ENCODE measurements around the gene HCST.

The HCST gene

DNA sequence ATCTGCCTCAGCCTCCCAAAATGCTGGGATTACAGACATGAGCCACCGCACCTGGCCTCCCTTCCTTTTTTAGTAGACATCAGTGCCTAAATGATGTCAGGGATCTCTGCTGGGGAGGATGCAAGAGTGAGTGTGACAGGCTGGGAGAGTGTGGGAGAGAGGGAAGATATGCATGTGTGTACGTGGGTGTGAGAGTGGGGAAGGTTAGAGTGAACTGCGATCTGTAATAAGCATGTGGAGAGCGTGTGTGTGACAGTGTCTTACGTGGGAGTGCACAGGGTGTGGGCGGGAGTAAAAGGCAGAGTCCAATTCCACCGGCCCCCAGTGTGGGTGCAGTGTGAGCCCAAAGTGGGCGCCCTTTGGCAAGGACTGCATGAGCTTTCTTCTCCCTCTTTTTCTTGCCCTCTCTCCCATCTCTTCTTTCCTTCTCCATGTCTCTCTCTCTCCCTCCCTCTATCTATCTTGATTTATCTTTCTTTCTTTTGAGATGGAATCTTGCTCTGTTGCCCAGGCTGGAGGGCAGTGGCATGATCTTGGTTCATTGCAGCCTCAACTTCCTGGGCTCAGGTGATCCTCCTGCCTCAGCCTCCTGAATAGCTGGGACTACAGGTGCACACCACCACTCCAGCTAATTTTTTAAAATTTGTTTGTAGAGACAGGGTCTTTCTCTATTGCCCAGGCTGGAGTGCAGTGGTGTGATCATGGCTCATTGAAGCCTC lies 49.1 kb upstream of the HCST start:
- no peaks in the 10 kb centered on the region for H3K36me3 ChIP-seq (ENCODE audit: control insufficient read depth in 2 of 2, insufficient read depth in 1 of 2, low read length in 2 of 2)
- no peaks in the 10 kb centered on the region for H3K9me3 ChIP-seq (ENCODE audit: control insufficient read depth, insufficient read depth, low read depth, low read length)
- CTCF ChIA-PET: interaction anchor here (1.1 to 1.4 kb wide), 2 partner anchors 10 to 16 kb away, joined by 3 read pairs; partner anchors contain the start of gene APLP1
- no peak overlapping the region for H3K4me3 ChIP-seq (ENCODE audit: low read depth, low read length)
- POLR2A ChIA-PET: interaction anchor here (0.6 to 1.6 kb wide), 4 partner anchors 16 to 534 kb away, joined by 3 to 5 read pairs (median 4); no protein-coding TSS in a partner anchor
- H3K27ac ChIP-seq (ENCODE audit: extremely low read depth, low read depth, low read length): no peak overlapping the region
- no peaks in the 10 kb centered on the region for H3K4me1 ChIP-seq (ENCODE audit: control insufficient read depth, insufficient read depth, low read length)
- TF ChIP-seq SETDB1 (IDR thresholded peaks at IDR 0.05; ENCODE audit: insufficient read length, low read length) (no peak), ZNF621 (tag by site-specific recombination; IDR thresholded peaks at IDR 0.05) (no peak), HOXD13 (CRISPR knock-in tag; IDR thresholded peaks at IDR 0.05; ENCODE audit: borderline replicate concordance) (no peak), GLIS2 (tag by site-specific recombination; IDR thresholded peaks at IDR 0.05) (peak; percentile 6; the same call in 1 of the 2 replicates), ZNF548 (tag by site-specific recombination; IDR thresholded peaks at IDR 0.05) (no peak), PRDM1 (tag by site-specific recombination; IDR thresholded peaks at IDR 0.05) (peak; percentile 96), ZNF76 (tag by site-specific recombination; IDR thresholded peaks at IDR 0.05; ENCODE audit: borderline replicate concordance, low read depth) (no peak), ZBTB48 (tag by site-specific recombination; IDR thresholded peaks at IDR 0.05) (no peak), ZFHX2 (tag by site-specific recombination; conservative IDR thresholded peaks at IDR 0.05) (peak; percentile 100), ZBTB20 (tag by site-specific recombination; IDR thresholded peaks at IDR 0.05) (no peak), ZNF341 (tag by site-specific recombination; IDR thresholded peaks at IDR 0.05; ENCODE audit: low read depth) (no peak), KLF10 (tag by site-specific recombination; IDR thresholded peaks at IDR 0.05) (no peak), ZNF792 (tag by site-specific recombination; IDR thresholded peaks at IDR 0.05) (no peak), ZNF19 (tag by site-specific recombination; IDR thresholded peaks at IDR 0.05; ENCODE audit: low read depth) (no peak), SP2 (tag by site-specific recombination; IDR thresholded peaks at IDR 0.05) (no peak; the same call in 1 of the 2 replicates), ZNF302 (tag by site-specific recombination; IDR thresholded peaks at IDR 0.05; ENCODE audit: low read depth) (no peak), ZNF391 (tag by site-specific recombination; IDR thresholded peaks at IDR 0.05; ENCODE audit: borderline replicate concordance, low read depth) (no peak), ZNF843 (tag by site-specific recombination; IDR thresholded peaks at IDR 0.05) (no peak), ZNF785 (tag by site-specific recombination; IDR thresholded peaks at IDR 0.05) (peak; percentile 63; the same call in 1 of the 2 replicates), ZNF133 (tag by site-specific recombination; IDR thresholded peaks at IDR 0.05) (no peak), ZNF555 (tag by site-specific recombination; conservative IDR thresholded peaks at IDR 0.05) (no peak), ZNF366 (tag by site-specific recombination; conservative IDR thresholded peaks at IDR 0.05) (peak; percentile 79; the same call in 1 of the 2 replicates), ZNF112 (tag by site-specific recombination; IDR thresholded peaks at IDR 0.05) (no peak), ZNF521 (tag by site-specific recombination; IDR thresholded peaks at IDR 0.05) (no peak)
- TF ChIP-seq, protein P1, sequence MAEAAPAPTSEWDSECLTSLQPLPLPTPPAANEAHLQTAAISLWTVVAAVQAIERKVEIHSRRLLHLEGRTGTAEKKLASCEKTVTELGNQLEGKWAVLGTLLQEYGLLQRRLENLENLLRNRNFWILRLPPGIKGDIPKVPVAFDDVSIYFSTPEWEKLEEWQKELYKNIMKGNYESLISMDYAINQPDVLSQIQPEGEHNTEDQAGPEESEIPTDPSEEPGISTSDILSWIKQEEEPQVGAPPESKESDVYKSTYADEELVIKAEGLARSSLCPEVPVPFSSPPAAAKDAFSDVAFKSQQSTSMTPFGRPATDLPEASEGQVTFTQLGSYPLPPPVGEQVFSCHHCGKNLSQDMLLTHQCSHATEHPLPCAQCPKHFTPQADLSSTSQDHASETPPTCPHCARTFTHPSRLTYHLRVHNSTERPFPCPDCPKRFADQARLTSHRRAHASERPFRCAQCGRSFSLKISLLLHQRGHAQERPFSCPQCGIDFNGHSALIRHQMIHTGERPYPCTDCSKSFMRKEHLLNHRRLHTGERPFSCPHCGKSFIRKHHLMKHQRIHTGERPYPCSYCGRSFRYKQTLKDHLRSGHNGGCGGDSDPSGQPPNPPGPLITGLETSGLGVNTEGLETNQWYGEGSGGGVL (tag by site-specific recombination; IDR thresholded peaks at IDR 0.05): peak; percentile 34; the same call in 1 of the 2 replicates
- TF ChIP-seq, protein P2, sequence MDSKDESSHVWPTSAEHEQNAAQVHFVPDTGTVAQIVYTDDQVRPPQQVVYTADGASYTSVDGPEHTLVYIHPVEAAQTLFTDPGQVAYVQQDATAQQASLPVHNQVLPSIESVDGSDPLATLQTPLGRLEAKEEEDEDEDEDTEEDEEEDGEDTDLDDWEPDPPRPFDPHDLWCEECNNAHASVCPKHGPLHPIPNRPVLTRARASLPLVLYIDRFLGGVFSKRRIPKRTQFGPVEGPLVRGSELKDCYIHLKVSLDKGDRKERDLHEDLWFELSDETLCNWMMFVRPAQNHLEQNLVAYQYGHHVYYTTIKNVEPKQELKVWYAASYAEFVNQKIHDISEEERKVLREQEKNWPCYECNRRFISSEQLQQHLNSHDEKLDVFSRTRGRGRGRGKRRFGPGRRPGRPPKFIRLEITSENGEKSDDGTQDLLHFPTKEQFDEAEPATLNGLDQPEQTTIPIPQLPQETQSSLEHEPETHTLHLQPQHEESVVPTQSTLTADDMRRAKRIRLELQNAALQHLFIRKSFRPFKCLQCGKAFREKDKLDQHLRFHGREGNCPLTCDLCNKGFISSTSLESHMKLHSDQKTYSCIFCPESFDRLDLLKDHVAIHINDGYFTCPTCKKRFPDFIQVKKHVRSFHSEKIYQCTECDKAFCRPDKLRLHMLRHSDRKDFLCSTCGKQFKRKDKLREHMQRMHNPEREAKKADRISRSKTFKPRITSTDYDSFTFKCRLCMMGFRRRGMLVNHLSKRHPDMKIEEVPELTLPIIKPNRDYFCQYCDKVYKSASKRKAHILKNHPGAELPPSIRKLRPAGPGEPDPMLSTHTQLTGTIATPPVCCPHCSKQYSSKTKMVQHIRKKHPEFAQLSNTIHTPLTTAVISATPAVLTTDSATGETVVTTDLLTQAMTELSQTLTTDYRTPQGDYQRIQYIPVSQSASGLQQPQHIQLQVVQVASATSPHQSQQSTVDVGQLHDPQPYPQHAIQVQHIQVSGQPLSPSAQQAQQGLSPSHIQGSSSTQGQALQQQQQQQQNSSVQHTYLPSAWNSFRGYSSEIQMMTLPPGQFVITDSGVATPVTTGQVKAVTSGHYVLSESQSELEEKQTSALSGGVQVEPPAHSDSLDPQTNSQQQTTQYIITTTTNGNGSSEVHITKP (tag by site-specific recombination; IDR thresholded peaks at IDR 0.05): no peak
- TF ChIP-seq, protein P3, sequence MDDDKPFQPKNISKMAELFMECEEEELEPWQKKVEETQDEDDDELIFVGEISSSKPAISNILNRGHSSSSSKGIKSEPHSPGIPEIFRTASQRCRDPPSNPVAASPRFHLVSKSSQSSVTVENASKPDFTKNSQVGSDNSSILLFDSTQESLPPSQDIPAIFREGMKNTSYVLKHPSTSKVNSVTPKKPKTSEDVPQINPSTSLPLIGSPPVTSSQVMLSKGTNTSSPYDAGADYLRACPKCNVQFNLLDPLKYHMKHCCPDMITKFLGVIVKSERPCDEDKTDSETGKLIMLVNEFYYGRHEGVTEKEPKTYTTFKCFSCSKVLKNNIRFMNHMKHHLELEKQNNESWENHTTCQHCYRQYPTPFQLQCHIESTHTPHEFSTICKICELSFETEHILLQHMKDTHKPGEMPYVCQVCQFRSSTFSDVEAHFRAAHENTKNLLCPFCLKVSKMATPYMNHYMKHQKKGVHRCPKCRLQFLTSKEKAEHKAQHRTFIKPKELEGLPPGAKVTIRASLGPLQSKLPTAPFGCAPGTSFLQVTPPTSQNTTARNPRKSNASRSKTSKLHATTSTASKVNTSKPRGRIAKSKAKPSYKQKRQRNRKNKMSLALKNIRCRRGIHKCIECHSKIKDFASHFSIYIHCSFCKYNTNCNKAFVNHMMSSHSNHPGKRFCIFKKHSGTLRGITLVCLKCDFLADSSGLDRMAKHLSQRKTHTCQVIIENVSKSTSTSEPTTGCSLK (tag by site-specific recombination; IDR thresholded peaks at IDR 0.05): no peak
- TF ChIP-seq, protein P4, sequence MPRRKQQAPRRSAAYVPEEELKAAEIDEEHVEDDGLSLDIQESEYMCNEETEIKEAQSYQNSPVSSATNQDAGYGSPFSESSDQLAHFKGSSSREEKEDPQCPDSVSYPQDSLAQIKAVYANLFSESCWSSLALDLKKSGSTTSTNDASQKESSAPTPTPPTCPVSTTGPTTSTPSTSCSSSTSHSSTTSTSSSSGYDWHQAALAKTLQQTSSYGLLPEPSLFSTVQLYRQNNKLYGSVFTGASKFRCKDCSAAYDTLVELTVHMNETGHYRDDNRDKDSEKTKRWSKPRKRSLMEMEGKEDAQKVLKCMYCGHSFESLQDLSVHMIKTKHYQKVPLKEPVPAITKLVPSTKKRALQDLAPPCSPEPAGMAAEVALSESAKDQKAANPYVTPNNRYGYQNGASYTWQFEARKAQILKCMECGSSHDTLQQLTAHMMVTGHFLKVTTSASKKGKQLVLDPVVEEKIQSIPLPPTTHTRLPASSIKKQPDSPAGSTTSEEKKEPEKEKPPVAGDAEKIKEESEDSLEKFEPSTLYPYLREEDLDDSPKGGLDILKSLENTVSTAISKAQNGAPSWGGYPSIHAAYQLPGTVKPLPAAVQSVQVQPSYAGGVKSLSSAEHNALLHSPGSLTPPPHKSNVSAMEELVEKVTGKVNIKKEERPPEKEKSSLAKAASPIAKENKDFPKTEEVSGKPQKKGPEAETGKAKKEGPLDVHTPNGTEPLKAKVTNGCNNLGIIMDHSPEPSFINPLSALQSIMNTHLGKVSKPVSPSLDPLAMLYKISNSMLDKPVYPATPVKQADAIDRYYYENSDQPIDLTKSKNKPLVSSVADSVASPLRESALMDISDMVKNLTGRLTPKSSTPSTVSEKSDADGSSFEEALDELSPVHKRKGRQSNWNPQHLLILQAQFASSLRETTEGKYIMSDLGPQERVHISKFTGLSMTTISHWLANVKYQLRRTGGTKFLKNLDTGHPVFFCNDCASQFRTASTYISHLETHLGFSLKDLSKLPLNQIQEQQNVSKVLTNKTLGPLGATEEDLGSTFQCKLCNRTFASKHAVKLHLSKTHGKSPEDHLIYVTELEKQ (tag by site-specific recombination; IDR thresholded peaks at IDR 0.05; ENCODE audit: borderline replicate concordance): no peak

Measured in HEK293 (cell line).